NCI-H524 (cell line): ENCODE measurements around the gene TBC1D12.
"Not testable (repeated sequence)": the region's sequence is repeated elsewhere in the genome, so short reads cannot be mapped to it uniquely, and the experiment has no call there.

Source experiments
- DNase-seq, 2 experiments: peaks; one replicate each; lab custom pipeline; 2025; lab: John Stamatoyannopoulos, UW

Gene TBC1D12

GRCh38 chr10:94546049-94546900 is 143.9 kb downstream of the TBC1D12 start:
- peak in 1 of 2 experiments; percentile 19 for DNase-seq

- DNase-seq: no peak
Observed at GRCh38 chr10:94546901-94547185, 144.5 kb downstream of the TBC1D12 start.

- no peak for DNase-seq
Observed at GRCh38 chr10:94549221-94549620, 146.9 kb downstream of the TBC1D12 start.

GRCh38 chr10:94567714-94568307 is 165.5 kb downstream of the TBC1D12 start:
- DNase-seq: not testable (repeated sequence)

- DNase-seq: no peak
Observed at GRCh38 chr10:94571081-94571480, 168.7 kb downstream of the TBC1D12 start.

GRCh38 chr10:94571528-94571927 is 169.2 kb downstream of the TBC1D12 start:
- DNase-seq: no peak

- no peak for DNase-seq
Observed at GRCh38 chr10:94578790-94579189, 176.4 kb downstream of the TBC1D12 start.

GRCh38 chr10:94583124-94583523 is 180.8 kb downstream of the TBC1D12 start:
- DNase-seq: no peak
